ENCODE results near the gene CCDC80.

CCDC80 gene

GRCh38 chr3:112598731-112599130 lies 42.2 kb downstream of the CCDC80 start:
- Histone ChIP-seq H3K4me1 (ENCODE audit: control insufficient read depth, insufficient read depth, low read length) (no peaks in the 10 kb centered on the region), H3K4me3 (ENCODE audit: low read depth, low read length) (no peak overlapping the region), H3K9me3 (ENCODE audit: control insufficient read depth, insufficient read depth, low read depth, low read length) (no peaks in the 10 kb centered on the region), H3K36me3 (ENCODE audit: control insufficient read depth in 2 of 2, insufficient read depth in 1 of 2, low read length in 2 of 2) (no peaks in the 10 kb centered on the region), H3K27ac (ENCODE audit: extremely low read depth, low read depth, low read length) (no peak overlapping the region)
- ChIA-PET CTCF (no interaction called here), POLR2A (no interaction called here)
- no peak for TF ChIP-seq KLF7 (tag by site-specific recombination; IDR thresholded peaks at IDR 0.05; ENCODE audit: borderline replicate concordance)
- TF ChIP-seq ZNF585B (tag by site-specific recombination; IDR thresholded peaks at IDR 0.05), result no peak
- TF ChIP-seq ELK4 (IDR thresholded peaks at IDR 0.05; ENCODE audit: borderline replicate concordance, low read depth, low read length), result no peak
- no peak for TF ChIP-seq ZNF549 (tag by site-specific recombination; IDR thresholded peaks at IDR 0.05)
- no peak for TF ChIP-seq PATZ1 (tag by site-specific recombination; IDR thresholded peaks at IDR 0.05)
- no peak for TF ChIP-seq ZFP69B (tag by site-specific recombination; IDR thresholded peaks at IDR 0.05)
- no peak for TF ChIP-seq ZNF580 (tag by site-specific recombination; IDR thresholded peaks at IDR 0.05)
- no peak for TF ChIP-seq ZNF792 (tag by site-specific recombination; IDR thresholded peaks at IDR 0.05)
- TF ChIP-seq EGR2 (tag by site-specific recombination; IDR thresholded peaks at IDR 0.05; ENCODE audit: low read depth), result no peak
- no peak for TF ChIP-seq ZNF184 (tag by site-specific recombination; IDR thresholded peaks at IDR 0.05)

GRCh38 chr3:112597945-112598344 lies 43.0 kb downstream of the CCDC80 start:
- ChIA-PET POLR2A (no interaction called here), CTCF (no interaction called here)
- H3K27ac ChIP-seq (ENCODE audit: extremely low read depth, low read depth, low read length), result no peak overlapping the region

More at GRCh38 chr3:112597945-112598344, 43.0 kb downstream of the CCDC80 start:
- H3K4me1 ChIP-seq (ENCODE audit: control insufficient read depth, insufficient read depth, low read length), result no peaks in the 10 kb centered on the region
- H3K9me3 ChIP-seq (ENCODE audit: control insufficient read depth, insufficient read depth, low read depth, low read length), result no peaks in the 10 kb centered on the region
- no peaks in the 10 kb centered on the region for H3K36me3 ChIP-seq (ENCODE audit: control insufficient read depth in 2 of 2, insufficient read depth in 1 of 2, low read length in 2 of 2)
- no peak overlapping the region for H3K4me3 ChIP-seq (ENCODE audit: low read depth, low read length)
- TF ChIP-seq SP2 (tag by site-specific recombination; IDR thresholded peaks at IDR 0.05) (no peak), ZNF266 (tag by site-specific recombination; IDR thresholded peaks at IDR 0.05; ENCODE audit: low read depth) (no peak), ZNF18 (tag by site-specific recombination; IDR thresholded peaks at IDR 0.05) (no peak), AEBP2 (tag by site-specific recombination; IDR thresholded peaks at IDR 0.05; ENCODE audit: borderline replicate concordance) (no peak), ZNF610 (tag by site-specific recombination; IDR thresholded peaks at IDR 0.05; ENCODE audit: borderline replicate concordance) (no peak), ZXDB (tag by site-specific recombination; IDR thresholded peaks at IDR 0.05) (no peak), PRDM2 (tag by site-specific recombination; IDR thresholded peaks at IDR 0.05; ENCODE audit: borderline replicate concordance) (no peak), HIC1 (tag by site-specific recombination; IDR thresholded peaks at IDR 0.05) (no peak)
